Testis (tissue), 3 donors: Measurements from ENCODE around the gene CFAP20DC. TPM values are rescaled to one million over a fixed set of nuclear protein-coding genes. Genes with fewer than 3 reads are reported as not detected.
"Not testable (repeated sequence)": the region's sequence is repeated elsewhere in the genome, so short reads cannot be mapped to it uniquely, and the experiment has no call there.

Experiments used
- DNase-seq: peaks from one replicate; pipeline ENCODE4 v3.0.0-alpha.2; 2019
- H3K27ac ChIP-seq, 2 donors: fragments of 200-600 bp; sonication (generic); one replicate each; pipeline ENCODE4 v1.5.1; 2019
- H3K27me3 ChIP-seq: fragments of 200-600 bp; sonication (generic); one replicate; pipeline ENCODE4 v1.5.1; 2019
- H3K36me3 ChIP-seq: fragments of 200-600 bp; sonication (generic); one replicate; pipeline ENCODE4 v1.5.1; 2017; ENCODE audit warnings: low read depth; ENCODE audit errors: missing control alignments
- H3K4me1 ChIP-seq: fragments of 200-600 bp; sonication (generic); one replicate; pipeline ENCODE4 v1.5.1; 2019
- H3K4me3 ChIP-seq, 2 donors: fragments of 200-600 bp; sonication (generic); one replicate each; pipeline ENCODE4 v1.5.1; 2017 to 2019
- H3K9me3 ChIP-seq: fragments of 200-600 bp; sonication (generic); one replicate; pipeline ENCODE4 v1.5.1; 2017
- CTCF ChIP-seq, 3 experiments: fragments of 450-650 bp in 2 of 3; fragments of 200-600 bp in 1 of 3; sonication (generic) in 1 of 3; IDR thresholded peaks; one replicate each; pipeline ENCODE4 v1.5.1; 2016 to 2019; ENCODE audit warnings: antibody characterized with exemption in 3 of 3, mild to moderate bottlenecking in 2 of 3, moderate library complexity in 1 of 3
- POLR2A ChIP-seq: fragments of 450-650 bp; IDR thresholded peaks from one replicate; pipeline ENCODE4 v1.6.1; 2017; ENCODE audit warnings: antibody characterized with exemption, mild to moderate bottlenecking, moderate library complexity
- WGBS, 2 donors: methylation state at CpG; one replicate each; pipeline ENCODE4 v1.1.5; 2018; 5-methylcytosine and 5-hydroxymethylcytosine counted together
- intact Hi-C: fragments of 100-400 bp; cut with DNase I; formaldehyde crosslinking; loops from one replicate; pipeline ENCODE4 v1.15.1; 2023; ENCODE audit warnings: low total_unique reads
- polyA plus RNA-seq: library from polyadenylated mRNA; stranded (reverse); fragments of 350-450 nt; fragmentation: Illumina TruSeq; extraction: RNeasy Lipid Tissue Mini Kit (QIAGEN cat#74804); gene quantifications from one replicate; pipeline ENCODE4 v1.2.3, GENCODE V29; 2014; ENCODE audit warnings: low read depth, low replicate concordance; ENCODE audit not compliant: insufficient read depth
- total RNA-seq, 2 donors: library from RNA; depleted of rRNA; stranded (reverse); fragments of >200 nt; gene quantifications; one replicate each; pipeline ENCODE4 v1.2.3, GENCODE V29; 2016

CFAP20DC gene
- total and polyA plus RNA-seq, 3 donors from 2014 or later = 24.5 to 62.8 (median 42.0) TPM

GRCh38 chr3:58989163-58989562 lies 60.7 kb downstream of the CFAP20DC start:
- intact Hi-C loops = no loop called here
- Histone ChIP-seq H3K27ac (no peak overlapping the region), H3K36me3 (no peaks in the 10 kb centered on the region), H3K27me3 (no peaks in the 10 kb centered on the region), H3K9me3 (no peaks in the 10 kb centered on the region), H3K4me3 (no peak overlapping the region), H3K4me1 (no peaks in the 10 kb centered on the region)
- TF ChIP-seq POLR2A (no peak), CTCF (IDR thresholded peaks at IDR 0.05) (no peak)
- no peak for DNase-seq

- H3K4me3 ChIP-seq = no peak overlapping the region
- no peak overlapping the region for H3K27ac ChIP-seq
- WGBS, 2 donors = 83 to 92% methylated on average over 3 of the region's 3 CpGs
- TF ChIP-seq POLR2A (no peak), CTCF (IDR thresholded peaks at IDR 0.05) (no peak)
- intact Hi-C loops = no loop called here
- no peaks in the 10 kb centered on the region for H3K9me3 ChIP-seq
- no peaks in the 10 kb centered on the region for H3K4me1 ChIP-seq
- H3K27me3 ChIP-seq = no peaks in the 10 kb centered on the region
- DNase-seq = no peak
- no peaks in the 10 kb centered on the region for H3K36me3 ChIP-seq
Measured at GRCh38 chr3:58988041-58988440, 61.8 kb downstream of the CFAP20DC start.

- no peaks in the 10 kb centered on the region for H3K4me1 ChIP-seq
- no peak overlapping the region for H3K27ac ChIP-seq
- DNase-seq = no peak
- no peak overlapping the region for H3K4me3 ChIP-seq
- H3K9me3 ChIP-seq = no peaks in the 10 kb centered on the region
- no peak for TF ChIP-seq POLR2A
- no peak for TF ChIP-seq CTCF (IDR thresholded peaks at IDR 0.05)
- no peaks in the 10 kb centered on the region for H3K36me3 ChIP-seq
- no peaks in the 10 kb centered on the region for H3K27me3 ChIP-seq
- WGBS, 2 donors = 90 to 93% methylated on average over 4 of the region's 4 CpGs
- intact Hi-C loops = no loop called here
Measured at GRCh38 chr3:58986654-58987053, 63.2 kb downstream of the CFAP20DC start.

GRCh38 chr3:58979840-58980239 lies 70.0 kb downstream of the CFAP20DC start:
- H3K9me3 ChIP-seq = no peaks in the 10 kb centered on the region
- H3K27ac ChIP-seq = no peak overlapping the region
- no peak for TF ChIP-seq POLR2A
- TF ChIP-seq CTCF (IDR thresholded peaks at IDR 0.05) = no peak
- no peaks in the 10 kb centered on the region for H3K36me3 ChIP-seq
- DNase-seq = no peak
- WGBS, 2 donors = 90 to 92% methylated on average over 4 of the region's 4 CpGs
- H3K4me1 ChIP-seq = no peaks in the 10 kb centered on the region
- intact Hi-C loops = no loop called here
- no peak overlapping the region for H3K4me3 ChIP-seq
- H3K27me3 ChIP-seq = no peaks in the 10 kb centered on the region

GRCh38 chr3:58973796-58974195 lies 76.0 kb downstream of the CFAP20DC start:
- 93 to 98% methylated on average over 3 of the region's 3 CpGs for WGBS, 2 donors
- Histone ChIP-seq H3K36me3 (no peaks in the 10 kb centered on the region), H3K4me1 (no peaks in the 10 kb centered on the region), H3K4me3 (no peak overlapping the region), H3K27ac (no peak overlapping the region), H3K9me3 (no peaks in the 10 kb centered on the region), H3K27me3 (no peaks in the 10 kb centered on the region)
- no peak for TF ChIP-seq POLR2A
- no peak for TF ChIP-seq CTCF (IDR thresholded peaks at IDR 0.05)
- intact Hi-C loops = no loop called here
- no peak for DNase-seq

GRCh38 chr3:58967866-58968265 lies 82.0 kb downstream of the CFAP20DC start:
- H3K27ac ChIP-seq, H3K27me3 ChIP-seq, H3K9me3 ChIP-seq, DNase-seq, H3K4me3 ChIP-seq, intact Hi-C loops, H3K36me3 ChIP-seq, H3K4me1 ChIP-seq: not testable (repeated sequence)
- WGBS, 2 donors = 90 to 95% methylated on average over 1 of the region's 1 CpG
